Erythroblast (primary cell): Measurements from ENCODE around the gene CCK.

Experiments
- GATA1 ChIP-seq: IDR thresholded peaks from 2 replicates; pipeline ENCODE4 v1.6.1; 2011; ENCODE audit warnings: low read depth, mild to moderate bottlenecking, control low read depth, low read length, moderate library complexity
- POLR2A ChIP-seq: IDR thresholded peaks from 2 replicates; pipeline ENCODE4 v1.6.1; 2011; ENCODE audit warnings: mild to moderate bottlenecking, low read length

- TF ChIP-seq POLR2A (no peak), GATA1 (no peak)
Observed at GRCh38 chr3:42229266-42229941, 36.6 kb downstream of the CCK start.
